Activated B cell treated with CpG ODN at 0.5 μM for 24 hours (primary cell): ENCODE measurements around the gene ANKS1B. TPM values are rescaled to one million over a fixed set of nuclear protein-coding genes. Genes with fewer than 3 reads are reported as not detected.

ENCODE experiments used
- ATAC-seq: fragments of 200-7000 bp; cut with Tn5 transposase; one replicate; pipeline ENCODE4 v1.10.0; 2021; ENCODE audit warnings: low read depth, mild to moderate bottlenecking, moderate library complexity
- CTCF ChIA-PET: fragments of 350-600 bp; sonication (Branson Sonifier 250); formaldehyde crosslinking; loops from one replicate; lab custom pipeline; 2021; ENCODE audit warnings: antibody characterized with exemption; lab: Charles Lee
- POLR2A ChIA-PET: fragments of 350-600 bp; sonication (Branson Sonifier 250); formaldehyde crosslinking; loops from one replicate; lab custom pipeline; 2021; ENCODE audit warnings: antibody characterized with exemption; lab: Charles Lee
- DNase-seq: peaks from one replicate; pipeline ENCODE4 v3.0.0; 2022
- H3K27ac Mint-ChIP-seq: one replicate; pipeline ENCODE4 v1.8.0; 2020; ENCODE audit warnings: mixed read lengths
- H3K27me3 Mint-ChIP-seq: one replicate; pipeline ENCODE4 v1.8.0; 2021; ENCODE audit warnings: mixed read lengths
- H3K36me3 Mint-ChIP-seq: one replicate; pipeline ENCODE4 v1.8.0; 2021; ENCODE audit warnings: low read depth, mixed read lengths
- H3K4me1 Mint-ChIP-seq: one replicate; pipeline ENCODE4 v1.8.0; 2021; ENCODE audit warnings: mixed read lengths
- H3K4me3 Mint-ChIP-seq: one replicate; pipeline ENCODE4 v1.8.0; 2020; ENCODE audit warnings: mild to moderate bottlenecking, mixed read lengths
- H3K9me3 Mint-ChIP-seq: one replicate; pipeline ENCODE4 v1.8.0; 2020; ENCODE audit warnings: mixed read lengths
- CTCF ChIP-seq: fragments of 200-600 bp; IDR thresholded peaks from one replicate; pipeline ENCODE4 v1.8.0; 2022; ENCODE audit warnings: antibody characterized with exemption, mild to moderate bottlenecking
- intact Hi-C: fragments of 100-400 bp; cut with micrococcal nuclease; formaldehyde crosslinking; loops from one replicate; pipeline ENCODE4 v1.15.1; 2024
- total RNA-seq: library from RNA; stranded (reverse); gene quantifications from 2 replicates; pipeline ENCODE4 v1.2.3, GENCODE V29; 2022

Gene ANKS1B
- total RNA-seq, 1 donor from 2014 or later: not detected

GRCh38 chr12:98719515-98720504, 1264.9 kb downstream of the ANKS1B start:
- Mint-ChIP-seq H3K36me3 (peaks cover 61% of the 10 kb centered on the region), H3K27ac (no peak overlapping the region), H3K27me3 (no peaks in the 10 kb centered on the region), H3K4me1 (peaks cover 13% of the 10 kb centered on the region), H3K4me3 (no peak overlapping the region), H3K9me3 (no peaks in the 10 kb centered on the region)
- ATAC-seq (no peak), DNase-seq (no peak)
- CTCF ChIA-PET: no interaction called here
- POLR2A ChIA-PET: no interaction called here
- intact Hi-C loops: no loop called here
- TF ChIP-seq CTCF: no peak

- Mint-ChIP-seq H3K4me1 (no peaks in the 10 kb centered on the region), H3K9me3 (no peaks in the 10 kb centered on the region), H3K27me3 (no peaks in the 10 kb centered on the region), H3K27ac (no peak overlapping the region), H3K36me3 (peaks cover 73% of the 10 kb centered on the region), H3K4me3 (no peak overlapping the region)
- ChIA-PET CTCF (no interaction called here), POLR2A (no interaction called here)
- no peak for ATAC-seq
- no peak for DNase-seq
- no peak for TF ChIP-seq CTCF
- intact Hi-C loops: no loop called here
These were observed 1270.3 kb downstream of the ANKS1B start for GRCh38 chr12:98714426-98714825.

- ATAC-seq: no peak
- H3K27ac Mint-ChIP-seq: no peak overlapping the region
- no peaks in the 10 kb centered on the region for H3K9me3 Mint-ChIP-seq
- no peaks in the 10 kb centered on the region for H3K4me1 Mint-ChIP-seq
- peaks cover 73% of the 10 kb centered on the region for H3K36me3 Mint-ChIP-seq
- no peak for DNase-seq
- no peak overlapping the region for H3K4me3 Mint-ChIP-seq
- TF ChIP-seq CTCF: no peak
- ChIA-PET POLR2A (no interaction called here), CTCF (no interaction called here)
- H3K27me3 Mint-ChIP-seq: no peaks in the 10 kb centered on the region
- intact Hi-C loops: no loop called here
These were observed 1275.7 kb downstream of the ANKS1B start for GRCh38 chr12:98709022-98709421.

- CTCF ChIA-PET: no interaction called here
- Mint-ChIP-seq H3K9me3 (no peaks in the 10 kb centered on the region), H3K27me3 (no peaks in the 10 kb centered on the region), H3K4me1 (no peaks in the 10 kb centered on the region), H3K4me3 (no peak overlapping the region), H3K27ac (no peak overlapping the region), H3K36me3 (peaks cover 66% of the 10 kb centered on the region)
- no peak for DNase-seq
- ATAC-seq: no peak
- intact Hi-C loops: no loop called here
- TF ChIP-seq CTCF: no peak
- POLR2A ChIA-PET: no interaction called here
These were observed 1283.6 kb downstream of the ANKS1B start for GRCh38 chr12:98701166-98701565.

GRCh38 chr12:98699586-98699985, 1285.2 kb downstream of the ANKS1B start:
- Mint-ChIP-seq H3K27me3 (no peaks in the 10 kb centered on the region), H3K27ac (no peak overlapping the region), H3K4me1 (no peaks in the 10 kb centered on the region), H3K9me3 (no peaks in the 10 kb centered on the region), H3K4me3 (no peak overlapping the region), H3K36me3 (peaks cover 71% of the 10 kb centered on the region)
- no peak for DNase-seq
- POLR2A ChIA-PET: no interaction called here
- intact Hi-C loops: no loop called here
- no peak for ATAC-seq
- CTCF ChIA-PET: no interaction called here
- TF ChIP-seq CTCF: no peak
